ENCODE data around the gene USP53. TPM values are rescaled to one million over a fixed set of nuclear protein-coding genes. Genes with fewer than 3 reads are reported as not detected.
A peak's percentile ranks its signal among the peaks of the same experiment; 100 is the strongest.
"Not testable (repeated sequence)": the region's sequence is repeated elsewhere in the genome, so short reads cannot be mapped to it uniquely, and the experiment has no call there.

Gene USP53
- total RNA-seq, 1 donor from 2014 or later = 34.6 TPM

GRCh38 chr4:119260528-119260927 is 48.0 kb downstream of the USP53 start:
- intact Hi-C loops (cut with micrococcal nuclease) = no loop called here
- DNase-seq (no peak), ATAC-seq (no peak)

DNA sequence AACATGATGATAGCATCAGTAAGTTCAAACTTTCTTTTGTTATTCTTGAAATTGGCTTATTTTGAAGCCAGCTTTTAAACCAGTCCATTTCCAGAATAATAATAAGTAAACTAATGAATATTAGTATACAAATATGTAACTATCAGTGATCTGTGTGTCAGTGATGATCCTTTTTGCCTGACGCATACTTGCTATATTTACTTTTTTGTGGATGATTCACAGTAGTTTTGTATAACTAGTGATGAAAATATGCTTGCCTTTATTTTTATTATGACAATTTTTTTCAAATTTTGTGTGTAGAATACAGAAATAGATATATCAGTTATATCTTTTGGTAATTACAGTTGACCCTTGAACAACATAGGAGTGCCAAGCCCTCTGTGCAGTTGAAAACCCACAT is 49.5 kb downstream of the USP53 start:
- ATAC-seq (no peak), DNase-seq (no peak)
- intact Hi-C loops (cut with micrococcal nuclease) = no loop called here

DNA sequence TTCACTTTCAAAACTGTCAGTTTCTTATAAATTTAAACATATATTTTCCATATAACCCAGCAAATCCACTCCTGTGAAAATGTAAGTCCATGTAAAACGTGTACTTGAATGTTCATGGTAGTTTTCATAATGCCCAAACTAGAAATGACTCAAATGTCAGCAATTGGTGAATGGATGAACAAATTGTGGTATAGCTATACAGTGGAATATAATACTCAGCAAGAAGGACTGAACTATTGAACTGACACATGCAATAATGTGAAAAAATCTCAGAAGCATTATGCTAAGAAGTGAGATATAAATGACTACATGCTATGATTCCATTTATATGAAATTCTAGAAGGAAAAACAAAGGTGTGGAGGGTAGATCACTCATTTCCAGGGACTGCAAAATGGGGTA is 52.2 kb downstream of the USP53 start:
- intact Hi-C loops (cut with micrococcal nuclease) = no loop called here
- ATAC-seq (no peak), DNase-seq (no peak)

GRCh38 chr4:119266153-119266552 is 53.6 kb downstream of the USP53 start:
- no peak for ATAC-seq
- DNase-seq = no peak
- intact Hi-C loops (cut with micrococcal nuclease) = no loop called here

- DNase-seq = no peak
- intact Hi-C loops (cut with micrococcal nuclease) = no loop called here
- ATAC-seq = no peak
Observed at GRCh38 chr4:119268466-119268865, 56.0 kb downstream of the USP53 start.

- DNase-seq (no peak), ATAC-seq (no peak)
- intact Hi-C loops (cut with micrococcal nuclease) = no loop called here
Observed at GRCh38 chr4:119271361-119272085, 59.0 kb downstream of the USP53 start.

DNA sequence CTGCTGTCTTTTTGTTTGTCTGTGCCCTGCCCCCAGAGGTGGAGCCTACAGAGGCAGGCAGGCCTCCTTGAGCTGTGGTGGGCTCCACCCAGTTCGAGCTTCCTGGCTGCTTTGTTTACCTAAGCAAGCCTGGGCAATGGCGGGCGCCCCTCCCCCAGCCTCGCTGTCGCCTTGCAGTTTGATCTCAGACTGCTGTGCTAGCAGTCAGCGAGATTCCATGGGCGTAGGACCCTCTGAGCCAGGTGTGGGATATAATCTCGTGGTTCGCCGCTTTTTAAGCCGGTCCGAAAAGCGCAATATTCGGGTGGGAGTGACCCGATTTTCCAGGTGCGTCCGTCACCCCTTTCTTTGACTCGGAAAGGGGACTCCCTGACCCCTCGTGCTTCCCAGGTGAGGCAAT is 67.0 kb downstream of the USP53 start:
- ATAC-seq; intact Hi-C loops (cut with micrococcal nuclease): not testable (repeated sequence)
- DNase-seq = peak; percentile 17

DNA sequence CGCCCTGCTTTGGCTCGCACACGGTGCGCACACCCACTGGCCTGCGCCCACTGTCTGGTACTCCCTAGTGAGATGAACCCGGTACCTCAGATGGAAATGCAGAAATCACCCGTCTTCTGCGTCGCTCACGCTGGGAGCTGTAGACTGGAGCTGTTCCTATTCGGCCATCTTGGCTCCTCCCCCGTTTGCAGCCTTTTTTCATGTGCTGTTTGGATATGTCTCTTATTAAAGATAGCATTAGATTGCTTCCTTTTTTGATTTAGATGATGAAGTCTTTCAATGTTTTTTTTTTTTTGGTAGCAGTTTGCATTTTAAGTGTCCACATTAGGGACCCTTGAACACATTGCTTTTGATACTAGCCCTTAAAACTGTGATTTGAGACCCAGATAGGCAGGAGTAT is 67.4 kb downstream of the USP53 start:
- intact Hi-C loops (cut with micrococcal nuclease) = loop anchor here (10.0 kb wide), 1 partner anchor 235 kb away; no protein-coding TSS in a partner anchor
- DNase-seq, ATAC-seq: not testable (repeated sequence)

DNA sequence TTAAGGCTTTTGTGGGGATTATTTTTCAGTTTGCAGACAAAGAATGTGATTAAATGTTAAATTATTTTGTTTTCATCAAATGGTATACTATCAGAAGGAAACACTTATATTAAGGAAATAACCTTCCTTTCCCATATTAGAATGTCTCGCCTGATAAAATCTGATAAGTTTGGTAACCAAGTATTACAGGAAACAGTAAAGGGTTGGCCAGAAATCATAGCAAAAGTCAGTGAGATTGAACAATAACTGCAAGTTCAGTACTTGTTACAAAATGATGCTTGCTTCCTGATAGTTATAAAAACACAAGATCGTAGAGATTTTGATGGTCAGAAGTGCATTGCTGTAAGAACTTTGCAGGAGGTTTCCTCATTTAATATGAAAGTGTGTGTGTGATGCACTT is 68.9 kb downstream of the USP53 start:
- DNase-seq (no peak), ATAC-seq (no peak)
- intact Hi-C loops (cut with micrococcal nuclease) = loop anchor here (10.0 kb wide), 1 partner anchor 237 kb away; no protein-coding TSS in a partner anchor

GRCh38 chr4:119284876-119285780 is 72.6 kb downstream of the USP53 start:
- no peak for DNase-seq
- intact Hi-C loops (cut with micrococcal nuclease) = loop anchor here (10.0 kb wide), 1 partner anchor 240 kb away; no protein-coding TSS in a partner anchor
- peak; percentile 37 for ATAC-seq

- ATAC-seq (peak; percentile 59), DNase-seq (no peak)
- intact Hi-C loops (cut with micrococcal nuclease) = loop anchor here (10.0 kb wide), 1 partner anchor 242 kb away; no protein-coding TSS in a partner anchor
Observed at GRCh38 chr4:119286377-119287002, 74.0 kb downstream of the USP53 start.

GRCh38 chr4:119289313-119289712 is 76.8 kb downstream of the USP53 start:
- no peak for ATAC-seq
- no peak for DNase-seq
- intact Hi-C loops (cut with micrococcal nuclease) = loop anchor here (10.0 kb wide), 1 partner anchor 245 kb away; no protein-coding TSS in a partner anchor

DNA sequence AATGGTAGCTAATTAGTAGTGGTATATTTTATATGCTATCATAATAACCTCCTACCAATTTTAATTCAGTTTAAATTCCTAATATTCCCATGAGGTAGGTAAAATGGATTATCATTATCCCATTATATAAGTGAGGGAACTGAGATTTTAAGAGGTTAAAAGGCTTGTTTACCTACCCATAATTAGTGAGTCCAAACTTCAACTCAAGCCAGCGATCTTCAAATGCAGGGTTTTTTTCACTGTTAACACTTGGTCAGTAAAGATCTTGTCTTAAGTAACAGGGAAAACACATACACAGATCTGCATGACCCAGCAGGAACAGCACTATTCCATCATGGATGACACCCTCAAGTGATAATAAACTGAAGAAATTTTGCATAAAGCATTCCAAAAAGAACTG is 78.1 kb downstream of the USP53 start:
- intact Hi-C loops (cut with micrococcal nuclease) = loop anchor here (5.0 kb wide), 1 partner anchor 308 kb away; no protein-coding TSS in a partner anchor
- no peak for ATAC-seq
- DNase-seq = no peak

DNA sequence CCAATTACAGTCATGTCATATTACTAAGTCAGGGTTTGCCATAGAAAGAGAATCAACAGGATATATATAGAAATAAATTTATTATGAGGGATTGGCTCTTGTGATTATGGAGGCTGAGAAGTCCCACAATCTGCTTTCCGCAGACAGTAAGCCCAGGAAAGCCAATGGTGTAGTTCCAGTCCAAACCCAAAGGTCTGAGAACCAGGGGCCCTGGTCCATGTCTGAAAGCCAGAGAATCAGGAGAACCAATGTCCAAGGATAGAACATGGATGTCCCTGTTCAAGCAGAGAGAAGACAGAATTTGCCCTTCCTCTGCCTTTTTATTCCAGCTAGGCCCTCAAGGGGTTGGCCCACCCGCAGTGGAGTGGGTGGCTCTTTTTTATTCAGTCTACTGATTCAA is 83.8 kb downstream of the USP53 start:
- no peak for ATAC-seq
- intact Hi-C loops (cut with micrococcal nuclease) = no loop called here
- no peak for DNase-seq

DNA sequence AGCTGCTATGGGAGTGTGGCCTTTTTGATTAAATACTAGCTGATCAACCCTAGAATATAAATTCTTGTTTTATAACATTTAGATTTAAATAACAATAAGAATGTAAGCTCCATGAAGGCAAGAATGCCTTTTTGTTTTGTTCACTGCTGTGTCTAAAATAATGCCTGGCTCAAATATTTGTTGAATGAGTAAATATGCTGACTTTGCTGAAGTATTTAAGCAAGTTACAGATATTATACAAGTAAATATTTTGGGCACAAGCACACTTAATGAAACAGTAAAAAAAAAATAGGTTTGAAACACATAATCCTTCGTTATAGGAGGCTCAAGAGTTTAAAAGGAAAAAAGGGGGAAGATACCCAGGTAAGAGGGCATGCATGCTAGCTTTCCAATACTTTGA is 85.3 kb downstream of the USP53 start:
- ATAC-seq (no peak), DNase-seq (no peak)
- intact Hi-C loops (cut with micrococcal nuclease) = no loop called here

DNA sequence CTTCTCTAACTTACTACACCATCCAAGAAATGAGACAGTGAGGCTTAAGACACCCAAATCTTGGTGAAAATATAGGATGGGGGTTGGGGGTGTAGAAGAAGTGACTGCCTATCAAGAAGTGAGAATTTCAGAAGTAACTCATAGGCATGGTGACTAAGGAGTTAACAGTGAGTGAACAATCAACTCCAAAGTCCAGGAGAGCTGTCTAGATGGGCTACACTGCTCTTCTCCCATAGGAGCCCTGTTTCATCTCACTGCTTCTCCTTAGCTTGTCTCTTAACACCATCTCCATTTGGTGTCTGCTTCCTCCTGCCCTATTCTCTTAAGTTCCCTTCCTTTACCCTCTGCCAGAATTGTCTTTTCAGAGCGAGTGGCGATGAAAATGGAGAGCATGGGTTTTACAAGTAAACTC is 86.8 kb downstream of the USP53 start:
- intact Hi-C loops (cut with micrococcal nuclease) = no loop called here
- DNase-seq (no peak), ATAC-seq (peak; percentile 14)

- ATAC-seq (peak; percentile 18), DNase-seq (no peak)
- intact Hi-C loops (cut with micrococcal nuclease) = loop anchor here (10.0 kb wide), 1 partner anchor 175 kb away; no protein-coding TSS in a partner anchor
Observed at GRCh38 chr4:119299741-119300100, 87.2 kb downstream of the USP53 start.

DNA sequence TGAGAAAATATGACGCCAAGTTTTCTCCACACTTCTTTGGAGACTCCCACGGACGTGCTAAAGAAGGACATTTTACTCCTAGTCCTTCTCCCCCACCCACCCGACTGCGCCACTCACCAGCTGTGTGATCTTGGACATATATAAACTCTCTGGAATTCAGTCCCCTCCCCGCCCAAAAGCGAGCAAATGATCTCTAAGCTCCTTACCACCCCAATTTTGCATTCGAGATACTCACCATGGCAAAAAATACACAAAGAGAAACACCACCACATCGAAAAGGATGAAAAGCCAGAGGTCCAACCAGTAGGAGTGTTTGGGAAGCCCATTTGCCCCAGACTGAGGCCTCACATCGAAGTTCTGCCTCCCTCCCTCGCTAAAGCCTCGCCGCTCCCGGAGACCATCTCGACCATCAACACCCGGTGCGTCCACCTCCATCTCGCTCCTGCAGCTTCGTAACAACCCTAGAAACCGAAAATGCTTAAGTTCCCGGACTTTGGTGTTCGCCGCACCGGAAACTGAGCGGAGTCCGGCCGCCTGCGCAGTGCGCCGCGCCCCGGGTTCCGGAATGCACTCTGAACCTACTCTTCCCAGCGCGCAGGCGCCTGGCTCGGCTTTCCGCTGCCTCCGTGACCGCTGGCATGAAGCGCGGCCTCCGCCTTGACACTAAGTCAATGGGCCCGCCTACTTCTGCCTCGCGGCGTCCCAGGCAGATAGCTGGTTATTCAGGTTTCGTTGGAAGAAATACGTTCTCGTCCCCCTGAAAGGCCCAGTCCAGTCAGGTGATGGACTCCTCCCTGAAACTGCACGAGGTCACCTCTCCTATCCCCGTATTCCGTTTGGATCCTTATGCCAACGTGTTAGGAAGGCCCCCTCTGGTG is 87.8 kb downstream of the USP53 start:
- peak; percentile 96 for ATAC-seq
- intact Hi-C loops (cut with micrococcal nuclease) = loop anchor here (10.0 kb wide), 1 partner anchor 174 kb away; no protein-coding TSS in a partner anchor
- peak; percentile 98 for DNase-seq
